Vagina (tissue), 2 donors: ENCODE results near the gene AAGAB. TPM values are rescaled to one million over a fixed set of nuclear protein-coding genes. Genes with fewer than 3 reads are reported as not detected.

Source experiments
- DNase-seq, 2 donors: peaks; one replicate each; pipeline ENCODE4 v3.0.0-alpha.2; 2017; ENCODE audit errors: extremely low spot score in 2 of 2
- H3K27ac ChIP-seq: fragments of 200-600 bp; sonication (generic); one replicate; pipeline ENCODE4 v1.5.1; 2019
- H3K27me3 ChIP-seq: fragments of 200-600 bp; sonication (generic); one replicate; pipeline ENCODE4 v1.5.1; 2019
- H3K36me3 ChIP-seq, 2 donors: fragments of 200-600 bp; sonication (generic); one replicate each; pipeline ENCODE4 v1.5.1; 2017 to 2019
- H3K4me1 ChIP-seq: fragments of 200-600 bp; sonication (generic); one replicate; pipeline ENCODE4 v1.5.1; 2019
- H3K4me3 ChIP-seq, 2 donors: fragments of 200-600 bp; sonication (generic); 1 replicate in 1 of 2; 2 replicates in 1 of 2; pipeline ENCODE4 v1.5.1; 2016 to 2019
- H3K9me3 ChIP-seq: fragments of 200-600 bp; sonication (generic); one replicate; pipeline ENCODE4 v1.5.1; 2019
- POLR2A ChIP-seq, 2 donors: fragments of 450-650 bp; IDR thresholded peaks; one replicate each; pipeline ENCODE4 v1.6.1; 2017; ENCODE audit warnings: antibody characterized with exemption in 2 of 2, mild to moderate bottlenecking in 2 of 2, moderate library complexity in 2 of 2
- POLR2AphosphoS5 ChIP-seq, 2 donors: sonication (generic); formaldehyde crosslinking; IDR thresholded peaks; one replicate each; pipeline ENCODE4 v1.9.0; 2017; ENCODE audit warnings: antibody characterized with exemption in 2 of 2, mild to moderate bottlenecking in 2 of 2, low read depth in 1 of 2; ENCODE audit not compliant: insufficient read depth in 1 of 2
- intact Hi-C: fragments of 100-400 bp; cut with DNase I; formaldehyde crosslinking; loops from one replicate; pipeline ENCODE4 v1.15.1; 2023
- total RNA-seq: library from RNA; depleted of rRNA; stranded (reverse); fragments of >200 nt; gene quantifications from one replicate; pipeline ENCODE4 v1.2.3, GENCODE V29; 2016
- TF ChIP-seq, protein P1 (sequence below), 3 experiments: fragments of 450-650 bp in 2 of 3; fragments of 200-600 bp in 1 of 3; sonication (generic) in 1 of 3; IDR thresholded peaks; one replicate each; pipeline ENCODE4 v1.5.1; 2017 to 2019; ENCODE audit warnings: antibody characterized with exemption in 3 of 3, mild to moderate bottlenecking in 2 of 3, moderate library complexity in 2 of 3

Gene AAGAB
- total RNA-seq, 1 donor from 2014 or later, result 41.0 TPM

DNA sequence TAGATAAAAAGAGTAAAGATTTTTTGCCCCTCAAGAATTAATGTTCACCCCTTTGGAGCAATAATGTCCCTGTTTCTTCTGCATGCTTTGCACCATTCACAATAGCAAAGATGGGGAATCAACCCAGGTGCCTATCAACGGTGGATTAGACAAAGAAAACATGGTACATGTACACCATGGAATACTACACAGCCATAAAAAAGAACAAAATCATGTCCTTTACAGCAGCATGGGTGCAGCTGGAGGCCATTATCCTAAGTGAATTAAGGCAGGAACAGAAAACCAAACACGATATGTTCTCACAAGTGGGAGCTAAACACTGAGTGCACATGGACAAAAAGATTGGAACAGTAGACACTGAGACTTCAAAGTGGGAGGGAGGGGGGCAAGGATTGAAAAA lies 35.2 kb downstream of the AAGAB start:
- Histone ChIP-seq H3K4me1 (peaks cover 4% of the 10 kb centered on the region), H3K27ac (no peak overlapping the region), H3K4me3 (no peak overlapping the region), H3K27me3 (no peaks in the 10 kb centered on the region), H3K36me3 (no peaks in the 10 kb centered on the region), H3K9me3 (no peaks in the 10 kb centered on the region)
- intact Hi-C loops, result no loop called here
- TF ChIP-seq, protein P1, sequence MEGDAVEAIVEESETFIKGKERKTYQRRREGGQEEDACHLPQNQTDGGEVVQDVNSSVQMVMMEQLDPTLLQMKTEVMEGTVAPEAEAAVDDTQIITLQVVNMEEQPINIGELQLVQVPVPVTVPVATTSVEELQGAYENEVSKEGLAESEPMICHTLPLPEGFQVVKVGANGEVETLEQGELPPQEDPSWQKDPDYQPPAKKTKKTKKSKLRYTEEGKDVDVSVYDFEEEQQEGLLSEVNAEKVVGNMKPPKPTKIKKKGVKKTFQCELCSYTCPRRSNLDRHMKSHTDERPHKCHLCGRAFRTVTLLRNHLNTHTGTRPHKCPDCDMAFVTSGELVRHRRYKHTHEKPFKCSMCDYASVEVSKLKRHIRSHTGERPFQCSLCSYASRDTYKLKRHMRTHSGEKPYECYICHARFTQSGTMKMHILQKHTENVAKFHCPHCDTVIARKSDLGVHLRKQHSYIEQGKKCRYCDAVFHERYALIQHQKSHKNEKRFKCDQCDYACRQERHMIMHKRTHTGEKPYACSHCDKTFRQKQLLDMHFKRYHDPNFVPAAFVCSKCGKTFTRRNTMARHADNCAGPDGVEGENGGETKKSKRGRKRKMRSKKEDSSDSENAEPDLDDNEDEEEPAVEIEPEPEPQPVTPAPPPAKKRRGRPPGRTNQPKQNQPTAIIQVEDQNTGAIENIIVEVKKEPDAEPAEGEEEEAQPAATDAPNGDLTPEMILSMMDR (IDR thresholded peaks at IDR 0.05), result no peak
- TF ChIP-seq POLR2AphosphoS5 (IDR thresholded peaks at IDR 0.05; ENCODE audit: insufficient read depth in 1 of 2, low read depth in 1 of 2) (no peak), POLR2A (IDR thresholded peaks at IDR 0.05) (no peak)
- no peak for DNase-seq

DNA sequence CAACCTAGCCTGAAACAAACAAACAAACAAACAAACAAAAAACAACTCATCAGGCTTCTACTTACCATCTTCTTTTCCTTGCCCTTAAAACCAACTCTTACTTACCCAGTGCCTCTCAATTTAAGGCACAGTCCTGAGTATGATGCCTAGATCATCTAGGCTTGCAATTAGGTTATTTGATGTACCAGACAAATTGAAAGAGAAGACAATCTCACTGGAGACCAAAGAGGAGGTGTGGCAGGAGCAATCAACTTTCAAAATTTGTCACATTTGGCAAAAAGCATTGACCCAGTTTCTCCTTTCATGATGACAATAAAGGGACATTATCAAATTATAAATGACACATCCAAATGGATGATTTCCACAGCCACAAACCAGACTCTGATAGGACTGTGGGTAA lies 36.0 kb downstream of the AAGAB start:
- Histone ChIP-seq H3K36me3 (no peaks in the 10 kb centered on the region), H3K9me3 (no peaks in the 10 kb centered on the region), H3K27me3 (no peaks in the 10 kb centered on the region), H3K27ac (no peak overlapping the region), H3K4me1 (peaks cover 4% of the 10 kb centered on the region), H3K4me3 (no peak overlapping the region)
- no peak for DNase-seq
- intact Hi-C loops, result no loop called here
- TF ChIP-seq POLR2A (IDR thresholded peaks at IDR 0.05), result no peak
- TF ChIP-seq, protein P1 (IDR thresholded peaks at IDR 0.05), result no peak
- no peak for TF ChIP-seq POLR2AphosphoS5 (IDR thresholded peaks at IDR 0.05; ENCODE audit: insufficient read depth in 1 of 2, low read depth in 1 of 2)

DNA sequence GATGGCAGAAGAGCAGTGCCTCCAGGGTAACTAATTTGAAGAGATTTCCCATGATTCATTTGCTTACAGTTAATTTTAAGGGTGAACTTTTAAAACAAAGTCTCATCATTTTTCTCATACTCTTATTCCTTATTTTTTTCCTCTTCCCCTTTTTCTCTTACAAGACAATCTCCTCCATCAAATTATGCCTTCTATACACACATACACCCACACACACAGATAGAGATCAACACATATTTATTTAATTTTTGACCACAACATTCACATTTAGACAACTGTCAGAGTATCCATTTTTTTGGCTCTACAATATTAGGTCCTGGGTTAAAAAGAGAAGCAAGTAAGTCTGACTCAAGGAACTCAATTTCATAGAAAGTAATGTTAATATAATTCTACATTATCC lies 37.6 kb downstream of the AAGAB start:
- intact Hi-C loops, result no loop called here
- H3K4me1 ChIP-seq, result peaks cover 4% of the 10 kb centered on the region
- H3K36me3 ChIP-seq, result no peaks in the 10 kb centered on the region
- no peak for DNase-seq
- H3K27ac ChIP-seq, result no peak overlapping the region
- TF ChIP-seq POLR2A (IDR thresholded peaks at IDR 0.05) (no peak), POLR2AphosphoS5 (IDR thresholded peaks at IDR 0.05; ENCODE audit: insufficient read depth in 1 of 2, low read depth in 1 of 2) (no peak)
- TF ChIP-seq, protein P1 (IDR thresholded peaks at IDR 0.05), result no peak
- no peak overlapping the region for H3K4me3 ChIP-seq
- H3K9me3 ChIP-seq, result no peaks in the 10 kb centered on the region
- no peaks in the 10 kb centered on the region for H3K27me3 ChIP-seq

DNA sequence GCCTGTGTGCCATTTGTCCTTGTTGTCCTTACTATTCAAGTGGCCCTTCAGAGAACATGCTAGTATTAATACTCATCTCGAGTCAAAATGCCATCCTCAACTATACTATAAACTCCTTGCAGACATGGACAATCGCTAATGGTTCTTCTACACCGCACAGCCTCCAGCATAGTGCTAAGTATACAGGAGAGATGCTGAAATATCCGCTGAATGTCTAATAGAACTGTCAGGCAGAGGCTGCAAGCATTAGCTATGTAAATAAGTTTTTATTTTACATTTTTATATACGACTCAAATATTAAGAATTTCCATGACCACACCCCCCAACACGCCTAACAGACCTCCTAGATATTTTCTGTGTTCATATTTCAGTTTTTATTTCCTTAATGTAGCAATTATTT lies 39.4 kb downstream of the AAGAB start:
- DNase-seq, result no peak
- Histone ChIP-seq H3K36me3 (no peaks in the 10 kb centered on the region), H3K4me1 (no peaks in the 10 kb centered on the region), H3K4me3 (no peak overlapping the region), H3K27ac (no peak overlapping the region), H3K27me3 (no peaks in the 10 kb centered on the region), H3K9me3 (no peaks in the 10 kb centered on the region)
- intact Hi-C loops, result no loop called here
- TF ChIP-seq, protein P1 (IDR thresholded peaks at IDR 0.05), result no peak
- TF ChIP-seq POLR2AphosphoS5 (IDR thresholded peaks at IDR 0.05; ENCODE audit: insufficient read depth in 1 of 2, low read depth in 1 of 2) (no peak), POLR2A (IDR thresholded peaks at IDR 0.05) (no peak)

DNA sequence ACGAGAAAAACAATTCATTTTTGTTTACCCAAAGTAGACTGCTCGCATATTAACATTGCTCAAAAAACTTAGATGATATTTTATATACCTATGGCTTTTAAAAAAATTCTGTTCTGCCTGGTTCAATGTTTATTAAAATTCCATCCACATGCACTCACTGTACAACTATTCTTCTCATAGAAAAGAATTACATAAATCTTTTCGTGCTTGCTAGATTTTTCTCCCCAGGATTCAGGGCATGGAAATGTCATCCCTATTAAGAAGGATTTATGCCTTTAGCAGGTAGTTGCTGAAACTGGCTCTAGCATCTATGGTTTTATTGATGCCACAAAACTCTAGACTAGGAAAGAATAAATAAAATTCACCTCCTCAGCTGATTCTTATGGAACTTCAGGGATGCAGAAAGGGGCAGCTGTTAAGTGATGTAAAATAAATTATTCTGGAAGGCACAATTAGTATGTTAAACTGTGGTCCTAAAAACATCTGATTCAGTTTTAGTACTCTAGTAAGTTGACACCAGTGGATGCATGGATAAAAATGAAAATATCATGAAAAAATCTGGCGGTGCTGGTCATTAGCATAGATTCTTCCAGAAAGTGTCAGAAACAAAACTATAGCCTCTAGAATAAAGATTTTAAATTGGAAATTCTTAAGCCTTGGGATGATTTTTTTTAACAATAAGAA lies 41.6 kb downstream of the AAGAB start:
- intact Hi-C loops, result no loop called here
- H3K4me1 ChIP-seq, result no peaks in the 10 kb centered on the region
- no peak for DNase-seq
- peaks cover 0 to 13% of the 10 kb centered on the region in 2 donors for H3K36me3 ChIP-seq
- TF ChIP-seq POLR2AphosphoS5 (IDR thresholded peaks at IDR 0.05; ENCODE audit: insufficient read depth in 1 of 2, low read depth in 1 of 2) (no peak), POLR2A (IDR thresholded peaks at IDR 0.05) (no peak)
- TF ChIP-seq, protein P1 (IDR thresholded peaks at IDR 0.05), result no peak
- H3K9me3 ChIP-seq, result no peaks in the 10 kb centered on the region
- no peak overlapping the region for H3K27ac ChIP-seq
- no peak overlapping the region for H3K4me3 ChIP-seq
- H3K27me3 ChIP-seq, result no peaks in the 10 kb centered on the region
